ENCODE results near the gene ADARB1.

ADARB1 gene

DNA sequence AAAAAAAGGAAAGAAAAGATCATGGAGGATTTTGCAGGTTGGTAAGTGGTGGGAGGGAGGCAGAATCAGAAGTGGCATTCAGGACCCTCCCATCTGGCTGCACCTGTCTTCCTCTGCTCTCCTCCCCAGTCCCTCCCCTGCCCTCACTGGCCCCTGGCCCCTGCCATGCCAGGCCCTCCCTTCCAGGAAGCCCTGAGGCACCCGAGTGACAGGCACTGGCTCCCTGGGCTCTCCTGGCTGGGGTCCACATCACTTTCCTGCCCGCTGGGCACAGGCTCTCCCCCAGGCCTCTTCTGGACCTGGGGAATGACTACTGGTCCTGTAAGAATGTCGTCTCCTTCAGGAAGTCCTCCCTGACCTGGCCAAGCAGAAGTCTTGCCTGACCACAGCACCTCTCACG is 15.3 kb upstream of the ADARB1 start:
- H3K36me3 ChIP-seq (ENCODE audit: control insufficient read depth, insufficient read depth, low read length, severe bottlenecking) = no peaks in the 10 kb centered on the region

DNA sequence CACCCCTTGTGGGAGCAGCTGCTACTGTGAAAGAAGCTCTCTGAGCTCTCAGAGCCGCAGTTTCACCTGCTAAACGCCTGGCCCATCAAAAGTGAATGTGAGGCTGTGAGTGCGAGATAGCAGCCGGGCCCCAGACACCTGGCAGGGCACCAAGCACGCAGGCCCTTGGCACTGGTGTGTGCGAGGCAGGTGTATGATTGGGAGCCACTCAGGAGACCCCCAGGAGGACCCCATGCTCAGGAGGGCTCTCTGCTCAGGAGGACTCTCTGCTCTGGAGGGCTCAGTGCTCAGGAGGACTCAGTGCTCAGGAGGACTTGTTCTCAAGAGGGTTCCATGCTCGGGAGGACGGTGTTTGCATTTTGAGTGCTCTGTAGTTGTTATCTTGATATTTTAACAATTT is 14.3 kb upstream of the ADARB1 start:
- H3K4me1 ChIP-seq (ENCODE audit: control insufficient read depth, insufficient read depth, low read length) = peaks cover 6% of the 10 kb centered on the region
- no peak for DNase-seq (ENCODE audit: low read depth)
- peaks cover 6% of the 10 kb centered on the region for H3K9me3 ChIP-seq (ENCODE audit: control insufficient read depth, low read length)
- no peak overlapping the region for H3K9ac ChIP-seq (ENCODE audit: low read length)
- H3K4me3 ChIP-seq (ENCODE audit: low read length) = no peak overlapping the region
- H3K27me3 ChIP-seq (replicated peaks; ENCODE audit: control insufficient read depth, insufficient read depth, low read length) = peaks cover 31% of the 10 kb centered on the region
- H3K36me3 ChIP-seq (ENCODE audit: control insufficient read depth, insufficient read depth, low read length, severe bottlenecking) = no peaks in the 10 kb centered on the region

More for the DNA sequence above, 15.3 kb upstream of the ADARB1 start:
- no peak for DNase-seq (ENCODE audit: low read depth)
- Histone ChIP-seq H3K27me3 (replicated peaks; ENCODE audit: control insufficient read depth, insufficient read depth, low read length) (peaks cover 41% of the 10 kb centered on the region), H3K4me3 (ENCODE audit: low read length) (no peak overlapping the region), H3K4me1 (ENCODE audit: control insufficient read depth, insufficient read depth, low read length) (peaks cover 6% of the 10 kb centered on the region), H3K9ac (ENCODE audit: low read length) (no peak overlapping the region), H3K9me3 (ENCODE audit: control insufficient read depth, low read length) (peaks cover 6% of the 10 kb centered on the region)

DNA sequence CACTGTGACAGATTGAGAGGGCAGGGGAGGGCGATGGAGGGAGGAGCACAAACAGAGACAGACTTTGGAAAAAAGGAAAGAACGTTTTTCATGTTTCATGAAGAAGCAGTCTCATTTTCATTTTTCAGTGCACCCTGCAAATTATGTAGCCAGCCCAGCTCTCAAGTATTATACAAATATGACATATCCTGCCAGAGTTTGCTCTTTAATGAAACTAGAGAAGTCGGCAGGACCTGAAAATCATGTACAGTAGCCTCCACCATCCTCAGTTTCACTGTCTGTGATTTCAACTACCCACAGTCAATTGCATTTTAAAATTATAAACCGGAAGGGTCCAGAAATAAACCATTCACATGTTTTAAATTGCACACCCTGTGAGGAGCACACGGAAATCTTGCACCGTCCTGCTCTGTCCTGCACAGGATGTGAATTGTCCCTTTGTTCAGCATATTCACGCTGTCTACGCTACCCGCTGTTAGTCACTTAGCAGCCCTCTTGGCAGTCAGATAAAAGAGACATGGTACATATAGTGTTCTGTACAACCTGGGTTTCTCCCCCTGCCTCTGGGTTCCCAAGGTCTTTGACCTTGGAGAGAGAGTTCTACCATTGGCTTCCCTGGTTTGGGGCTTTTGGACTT is 13.6 kb upstream of the ADARB1 start:
- Histone ChIP-seq H3K4me3 (ENCODE audit: low read length) (no peak overlapping the region), H3K27me3 (replicated peaks; ENCODE audit: control insufficient read depth, insufficient read depth, low read length) (peaks cover 29% of the 10 kb centered on the region), H3K36me3 (ENCODE audit: control insufficient read depth, insufficient read depth, low read length, severe bottlenecking) (no peaks in the 10 kb centered on the region), H3K4me1 (ENCODE audit: control insufficient read depth, insufficient read depth, low read length) (peaks cover 6% of the 10 kb centered on the region), H3K9ac (ENCODE audit: low read length) (no peak overlapping the region), H3K9me3 (ENCODE audit: control insufficient read depth, low read length) (peaks cover 6% of the 10 kb centered on the region)
- no peak for DNase-seq (ENCODE audit: low read depth)

DNA sequence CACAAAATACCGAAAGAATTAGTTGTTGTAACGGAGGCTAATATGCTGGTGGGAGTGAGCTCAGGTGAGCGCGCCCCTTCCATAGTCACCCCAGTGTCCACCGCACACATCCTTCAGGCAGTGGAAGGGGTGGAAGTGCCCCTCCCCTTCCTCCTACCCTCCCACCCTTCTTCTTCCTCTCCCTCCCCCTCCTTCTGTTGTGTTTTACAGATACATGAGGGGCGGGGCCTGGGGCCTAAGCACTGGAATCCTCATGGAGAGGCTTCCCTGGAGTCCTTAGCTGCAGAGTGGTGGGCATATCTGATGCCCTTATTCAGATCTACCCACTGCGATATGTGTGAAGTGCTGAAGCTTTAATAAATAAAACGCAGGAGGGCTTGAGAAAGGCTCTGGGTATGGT is 10.3 kb upstream of the ADARB1 start:
- DNase-seq (ENCODE audit: low read depth) = no peak
- Histone ChIP-seq H3K36me3 (ENCODE audit: control insufficient read depth, insufficient read depth, low read length, severe bottlenecking) (no peaks in the 10 kb centered on the region), H3K9ac (ENCODE audit: low read length) (no peak overlapping the region), H3K4me1 (ENCODE audit: control insufficient read depth, insufficient read depth, low read length) (no peaks in the 10 kb centered on the region), H3K9me3 (ENCODE audit: control insufficient read depth, low read length) (peaks cover 6% of the 10 kb centered on the region), H3K4me3 (ENCODE audit: low read length) (no peak overlapping the region), H3K27me3 (replicated peaks; ENCODE audit: control insufficient read depth, insufficient read depth, low read length) (peaks cover 28% of the 10 kb centered on the region)

DNA sequence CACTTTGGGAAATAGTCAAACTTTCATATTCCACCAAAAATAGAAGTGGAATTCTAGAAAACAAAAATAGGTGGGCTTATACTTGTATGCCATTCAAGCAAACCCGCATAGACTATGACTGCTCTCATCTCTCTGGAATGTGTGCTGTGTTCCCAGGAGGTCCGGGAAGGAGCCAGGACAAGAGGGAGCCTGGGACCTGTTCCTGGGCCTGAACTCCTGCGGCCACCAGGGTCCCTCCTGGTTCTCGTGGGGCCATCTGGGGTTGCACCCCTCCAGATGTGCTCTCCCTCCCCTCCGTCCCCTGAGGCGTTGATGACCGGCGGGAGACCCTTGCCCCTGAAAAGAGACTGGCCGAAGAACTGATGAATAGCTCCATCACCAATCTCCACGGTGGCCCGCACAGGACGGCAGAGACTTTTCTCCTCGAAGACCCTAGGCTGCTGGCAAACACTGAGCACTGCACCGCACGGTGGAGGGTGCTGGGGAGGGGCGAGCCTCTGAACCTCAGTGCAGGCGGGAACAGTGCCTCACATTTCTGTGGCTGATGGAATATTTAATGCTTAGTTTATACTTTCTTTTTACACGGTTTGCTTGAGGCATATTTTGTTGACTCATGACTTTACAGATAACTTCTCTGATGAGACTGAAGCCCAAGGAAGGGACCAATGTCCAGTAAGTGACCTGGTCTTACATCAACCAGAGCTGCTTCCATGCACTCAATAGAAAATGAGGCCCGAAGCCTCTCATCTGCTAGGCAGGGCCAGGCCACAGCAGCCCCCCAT is 9.6 kb upstream of the ADARB1 start:
- Histone ChIP-seq H3K36me3 (ENCODE audit: control insufficient read depth, insufficient read depth, low read length, severe bottlenecking) (no peaks in the 10 kb centered on the region), H3K9ac (ENCODE audit: low read length) (no peak overlapping the region), H3K4me3 (ENCODE audit: low read length) (no peak overlapping the region), H3K4me1 (ENCODE audit: control insufficient read depth, insufficient read depth, low read length) (no peaks in the 10 kb centered on the region), H3K9me3 (ENCODE audit: control insufficient read depth, low read length) (peaks cover 6% of the 10 kb centered on the region), H3K27me3 (replicated peaks; ENCODE audit: control insufficient read depth, insufficient read depth, low read length) (peaks cover 23% of the 10 kb centered on the region)
- no peak for DNase-seq (ENCODE audit: low read depth)

DNA sequence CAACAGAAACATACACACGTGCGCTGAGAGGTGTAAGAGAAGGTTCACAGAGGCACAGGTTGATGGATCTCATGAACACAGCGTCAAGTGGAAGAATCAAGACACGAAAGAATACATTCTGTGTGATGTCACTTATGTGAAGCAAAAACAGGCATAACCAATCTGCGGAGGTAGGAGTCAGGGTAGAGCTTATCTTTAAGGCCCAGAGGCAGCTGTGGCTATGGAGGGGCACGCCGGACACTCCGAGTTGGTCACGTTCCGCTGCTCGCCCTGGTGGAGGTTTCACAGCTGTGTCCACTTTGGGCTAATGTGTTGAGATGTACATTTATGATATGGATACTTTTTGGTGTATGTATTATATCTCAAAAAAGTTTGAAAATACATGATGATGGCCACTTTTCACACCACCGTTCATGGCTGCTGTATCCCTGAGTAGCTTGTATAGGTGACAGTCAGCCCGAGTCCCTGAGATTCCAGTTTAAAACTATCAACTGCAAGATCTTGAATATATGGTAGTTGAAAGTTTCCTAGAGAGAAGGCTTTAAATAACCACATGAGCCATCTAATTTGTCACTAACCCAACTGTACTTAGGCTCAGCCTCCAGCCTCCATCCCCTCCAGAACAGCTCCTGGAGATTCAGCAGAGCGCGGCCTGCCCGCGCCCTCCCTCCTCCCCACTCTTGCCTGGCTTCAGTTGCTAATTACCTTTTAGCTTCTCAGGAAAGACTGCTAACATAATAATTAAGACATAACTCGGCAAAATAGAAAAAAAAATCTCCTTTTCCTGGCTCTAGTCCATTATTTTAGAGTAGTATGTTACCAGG is 6.7 kb upstream of the ADARB1 start:
- Histone ChIP-seq H3K27me3 (replicated peaks; ENCODE audit: control insufficient read depth, insufficient read depth, low read length) (no peaks in the 10 kb centered on the region), H3K36me3 (ENCODE audit: control insufficient read depth, insufficient read depth, low read length, severe bottlenecking) (no peaks in the 10 kb centered on the region), H3K9ac (ENCODE audit: low read length) (no peak overlapping the region), H3K4me1 (ENCODE audit: control insufficient read depth, insufficient read depth, low read length) (no peaks in the 10 kb centered on the region), H3K9me3 (ENCODE audit: control insufficient read depth, low read length) (no peaks in the 10 kb centered on the region), H3K4me3 (ENCODE audit: low read length) (no peak overlapping the region)
- no peak for DNase-seq (ENCODE audit: low read depth)

DNA sequence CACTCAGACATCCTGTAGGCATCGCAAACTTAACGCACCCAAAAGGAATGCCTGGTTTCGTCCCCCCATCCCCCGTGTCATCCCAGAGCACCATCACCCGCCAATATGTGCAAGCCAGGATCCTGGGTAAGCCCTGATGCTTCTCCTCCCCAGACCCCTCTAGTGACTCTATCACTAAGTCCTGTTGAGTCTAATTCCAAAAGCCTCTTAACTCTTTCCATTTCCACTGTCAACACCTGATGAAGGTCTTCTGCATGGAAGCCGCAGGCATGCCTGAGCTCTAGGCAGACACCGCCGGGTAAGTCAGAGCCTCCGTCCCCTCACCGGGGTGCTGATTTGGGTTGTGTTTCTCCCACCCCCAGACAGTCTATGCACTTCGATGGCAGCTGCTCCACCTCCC is 5.3 kb upstream of the ADARB1 start:
- Histone ChIP-seq H3K36me3 (ENCODE audit: control insufficient read depth, insufficient read depth, low read length, severe bottlenecking) (no peaks in the 10 kb centered on the region), H3K4me3 (ENCODE audit: low read length) (no peak overlapping the region), H3K9ac (ENCODE audit: low read length) (no peak overlapping the region), H3K4me1 (ENCODE audit: control insufficient read depth, insufficient read depth, low read length) (peaks cover 5% of the 10 kb centered on the region), H3K9me3 (ENCODE audit: control insufficient read depth, low read length) (no peaks in the 10 kb centered on the region), H3K27me3 (replicated peaks; ENCODE audit: control insufficient read depth, insufficient read depth, low read length) (no peaks in the 10 kb centered on the region)
- DNase-seq (ENCODE audit: low read depth) = no peak

DNA sequence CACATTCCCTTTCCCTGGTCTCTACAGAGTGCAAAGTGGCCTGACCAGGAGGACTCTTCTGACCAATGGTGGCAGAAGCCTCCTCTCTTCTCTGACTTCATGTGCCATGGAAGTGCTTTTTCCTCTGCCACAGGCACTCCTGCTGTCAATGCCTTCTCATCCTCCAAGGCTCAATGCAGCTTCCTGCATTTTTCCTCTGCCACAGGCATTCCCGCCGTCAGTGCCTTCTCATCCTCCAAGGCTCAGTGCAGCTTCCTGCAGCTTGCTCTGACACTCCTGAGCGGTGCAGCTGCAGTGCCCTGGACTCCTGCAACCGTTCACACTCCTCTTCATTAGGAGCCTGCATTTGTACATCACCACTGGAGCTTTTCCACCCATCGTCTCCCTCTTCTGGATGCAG is 4.7 kb upstream of the ADARB1 start:
- DNase-seq (ENCODE audit: low read depth) = no peak
- Histone ChIP-seq H3K4me3 (ENCODE audit: low read length) (no peak overlapping the region), H3K36me3 (ENCODE audit: control insufficient read depth, insufficient read depth, low read length, severe bottlenecking) (no peaks in the 10 kb centered on the region), H3K9ac (ENCODE audit: low read length) (no peak overlapping the region), H3K27me3 (replicated peaks; ENCODE audit: control insufficient read depth, insufficient read depth, low read length) (no peaks in the 10 kb centered on the region), H3K9me3 (ENCODE audit: control insufficient read depth, low read length) (no peaks in the 10 kb centered on the region), H3K4me1 (ENCODE audit: control insufficient read depth, insufficient read depth, low read length) (peaks cover 5% of the 10 kb centered on the region)

DNA sequence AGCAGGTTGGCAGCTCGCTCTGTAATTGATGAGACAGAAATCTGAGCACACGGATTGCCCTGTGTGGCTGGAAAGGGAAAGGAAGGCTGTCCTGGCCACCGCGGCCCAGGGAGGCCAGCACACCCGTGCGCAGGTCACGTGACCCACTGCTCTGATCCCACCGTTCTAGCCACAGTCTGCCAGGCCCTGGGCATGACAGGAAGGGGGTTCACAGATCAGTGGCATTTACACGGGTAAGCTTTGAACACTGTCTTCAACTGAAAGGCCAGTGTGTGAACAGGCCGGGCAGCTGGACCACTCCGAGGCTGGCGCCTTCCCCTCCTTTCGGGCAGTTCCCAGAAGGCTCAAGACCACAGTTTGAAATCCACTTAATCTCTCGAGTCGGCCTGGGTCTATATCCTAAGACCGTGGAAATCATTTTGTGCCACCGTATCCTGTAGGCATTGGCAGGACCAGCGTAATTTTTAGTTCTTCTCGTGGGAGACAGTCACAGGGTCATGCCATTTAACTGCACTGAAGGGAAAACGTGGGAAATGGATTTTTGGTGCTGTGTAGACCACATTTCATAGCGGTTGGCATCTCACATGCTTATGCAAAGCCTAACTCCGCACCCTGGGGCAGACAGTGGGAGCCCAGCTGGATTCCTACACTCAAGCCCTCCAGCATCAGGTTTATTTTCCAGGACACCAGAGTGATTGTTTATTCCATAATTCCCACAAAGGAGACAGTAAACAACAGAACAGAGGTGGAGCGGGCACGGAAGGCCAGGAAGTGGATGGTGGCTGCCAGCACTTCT is 3.1 kb upstream of the ADARB1 start:
- H3K36me3 ChIP-seq (ENCODE audit: control insufficient read depth, insufficient read depth, low read length, severe bottlenecking) = no peaks in the 10 kb centered on the region
- H3K4me1 ChIP-seq (ENCODE audit: control insufficient read depth, insufficient read depth, low read length) = peaks cover 9% of the 10 kb centered on the region
- H3K9ac ChIP-seq (ENCODE audit: low read length) = no peak overlapping the region
- DNase-seq (ENCODE audit: low read depth) = no peak
- H3K4me3 ChIP-seq (ENCODE audit: low read length) = no peak overlapping the region
- no peaks in the 10 kb centered on the region for H3K27me3 ChIP-seq (replicated peaks; ENCODE audit: control insufficient read depth, insufficient read depth, low read length)
- H3K9me3 ChIP-seq (ENCODE audit: control insufficient read depth, low read length) = no peaks in the 10 kb centered on the region

DNA sequence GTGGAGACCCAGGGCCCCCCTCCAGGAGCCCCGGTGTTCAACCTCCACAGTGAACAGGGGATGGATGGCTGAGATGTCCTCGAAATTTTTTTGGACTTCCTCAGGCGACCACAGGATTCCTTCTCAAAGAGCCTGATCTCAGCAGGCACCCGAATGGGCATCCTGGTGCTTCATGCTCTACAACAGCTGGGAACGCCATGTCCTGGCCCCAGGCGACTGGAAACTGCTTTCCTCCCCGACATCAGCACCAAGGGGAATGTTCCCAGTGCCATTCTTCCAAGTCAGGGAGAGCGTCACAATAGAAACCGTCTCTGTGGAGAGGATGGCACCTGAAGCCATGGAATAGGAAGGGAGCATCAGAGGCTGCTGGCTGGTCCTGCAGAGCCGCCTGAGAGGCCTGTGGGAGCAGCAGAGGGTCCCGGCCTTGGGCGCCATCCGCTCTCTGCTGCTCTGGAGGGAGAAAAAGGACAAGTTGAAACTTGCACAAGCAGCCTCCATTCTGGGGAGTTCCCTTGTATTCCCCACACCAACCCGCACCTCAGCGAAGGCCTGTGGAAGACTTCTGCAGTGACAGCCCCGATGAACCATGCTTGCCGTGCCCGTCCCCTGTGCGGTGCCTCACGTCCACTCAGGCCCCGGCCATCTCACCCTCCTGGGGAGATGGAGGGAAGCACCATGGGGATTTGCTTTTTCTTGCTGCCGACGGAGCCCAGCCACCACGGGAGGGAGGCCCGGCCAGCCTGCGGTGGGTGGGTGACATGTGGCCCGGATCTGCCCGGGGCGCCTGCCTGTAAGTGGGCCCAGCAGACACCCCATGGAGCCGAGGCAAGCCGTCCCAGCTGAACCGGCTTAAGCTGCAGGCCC is 2.3 kb upstream of the ADARB1 start:
- DNase-seq (ENCODE audit: low read depth) = no peak
- H3K27me3 ChIP-seq (replicated peaks; ENCODE audit: control insufficient read depth, insufficient read depth, low read length) = no peaks in the 10 kb centered on the region
- no peaks in the 10 kb centered on the region for H3K36me3 ChIP-seq (ENCODE audit: control insufficient read depth, insufficient read depth, low read length, severe bottlenecking)
- no peak overlapping the region for H3K9ac ChIP-seq (ENCODE audit: low read length)
- peaks cover 9% of the 10 kb centered on the region for H3K4me1 ChIP-seq (ENCODE audit: control insufficient read depth, insufficient read depth, low read length)
- H3K9me3 ChIP-seq (ENCODE audit: control insufficient read depth, low read length) = no peaks in the 10 kb centered on the region
- H3K4me3 ChIP-seq (ENCODE audit: low read length) = no peak overlapping the region
